ENCODE data around the gene TFPI2. TPM values are rescaled to one million over a fixed set of nuclear protein-coding genes. Genes with fewer than 3 reads are reported as not detected.

Gene TFPI2
- total RNA-seq, 1 donor from 2014 or later: 7.1 TPM

- Histone ChIP-seq H3K36me3 (no peaks in the 10 kb centered on the region), H3K4me1 (no peaks in the 10 kb centered on the region), H3K9me3 (no peaks in the 10 kb centered on the region), H3K27ac (no peak overlapping the region), H3K27me3 (no peaks in the 10 kb centered on the region), H3K4me3 (no peak overlapping the region)
- ATAC-seq (no peak), DNase-seq (no peak)
- intact Hi-C loops (cut with DNase I): no loop called here
- no peak for TF ChIP-seq CTCF (IDR thresholded peaks at IDR 0.05)
Observed at GRCh38 chr7:93882468-93882867, 8.1 kb downstream of the TFPI2 start.

- Histone ChIP-seq H3K27me3 (no peaks in the 10 kb centered on the region), H3K4me1 (no peaks in the 10 kb centered on the region), H3K27ac (no peak overlapping the region), H3K4me3 (no peak overlapping the region), H3K36me3 (no peaks in the 10 kb centered on the region), H3K9me3 (no peaks in the 10 kb centered on the region)
- ATAC-seq (no peak), DNase-seq (no peak)
- TF ChIP-seq CTCF (IDR thresholded peaks at IDR 0.05): no peak
- intact Hi-C loops (cut with DNase I): no loop called here
Observed at GRCh38 chr7:93879356-93879755, 11.2 kb downstream of the TFPI2 start.

- no peaks in the 10 kb centered on the region for H3K4me1 ChIP-seq
- DNase-seq (no peak), ATAC-seq (no peak)
- no peaks in the 10 kb centered on the region for H3K9me3 ChIP-seq
- intact Hi-C loops (cut with DNase I): no loop called here
- no peaks in the 10 kb centered on the region for H3K36me3 ChIP-seq
- no peak overlapping the region for H3K4me3 ChIP-seq
- TF ChIP-seq CTCF (IDR thresholded peaks at IDR 0.05): no peak
- H3K27me3 ChIP-seq: no peaks in the 10 kb centered on the region
- H3K27ac ChIP-seq: no peak overlapping the region
Observed at GRCh38 chr7:93877742-93878141, 12.8 kb downstream of the TFPI2 start.

GRCh38 chr7:93873998-93874574 is 16.5 kb downstream of the TFPI2 start:
- H3K4me1 ChIP-seq: no peaks in the 10 kb centered on the region
- H3K36me3 ChIP-seq: no peaks in the 10 kb centered on the region
- no peaks in the 10 kb centered on the region for H3K27me3 ChIP-seq
- no peak for DNase-seq
- TF ChIP-seq CTCF (IDR thresholded peaks at IDR 0.05): no peak
- no peak overlapping the region for H3K4me3 ChIP-seq
- H3K27ac ChIP-seq: no peak overlapping the region
- intact Hi-C loops (cut with DNase I): no loop called here
- no peak for ATAC-seq
- no peaks in the 10 kb centered on the region for H3K9me3 ChIP-seq

- no peak overlapping the region for H3K4me3 ChIP-seq
- no peaks in the 10 kb centered on the region for H3K4me1 ChIP-seq
- no peak for ATAC-seq
- no peak for DNase-seq
- H3K36me3 ChIP-seq: no peaks in the 10 kb centered on the region
- no peak overlapping the region for H3K27ac ChIP-seq
- no peak for TF ChIP-seq CTCF (IDR thresholded peaks at IDR 0.05)
- intact Hi-C loops (cut with DNase I): no loop called here
- no peaks in the 10 kb centered on the region for H3K9me3 ChIP-seq
- no peaks in the 10 kb centered on the region for H3K27me3 ChIP-seq
Observed at GRCh38 chr7:93866886-93867285, 23.7 kb downstream of the TFPI2 start.

- no peaks in the 10 kb centered on the region for H3K36me3 ChIP-seq
- no peak for DNase-seq
- no peak overlapping the region for H3K4me3 ChIP-seq
- no peak for ATAC-seq
- no peak overlapping the region for H3K27ac ChIP-seq
- H3K9me3 ChIP-seq: no peaks in the 10 kb centered on the region
- H3K27me3 ChIP-seq: no peaks in the 10 kb centered on the region
- intact Hi-C loops (cut with DNase I): no loop called here
- H3K4me1 ChIP-seq: no peaks in the 10 kb centered on the region
- TF ChIP-seq CTCF (IDR thresholded peaks at IDR 0.05): no peak
Observed at GRCh38 chr7:93862651-93863050, 27.9 kb downstream of the TFPI2 start.
